Fibroblast of the conjunctiva (primary cell): Measurements from ENCODE around the gene TRAPPC2.
A peak's percentile ranks its signal among the peaks of the same experiment; 100 is the strongest.

ENCODE experiments used
- DNase-seq: peaks from one replicate; pipeline ENCODE4 v3.0.0-alpha.2; 2010; ENCODE audit warnings: low read depth

The TRAPPC2 gene

GRCh38 chrX:13669246-13669737, 65.1 kb downstream of the TRAPPC2 start:
- DNase-seq = peak; percentile 82

- DNase-seq = no peak
These were observed 66.5 kb downstream of the TRAPPC2 start for GRCh38 chrX:13667919-13668318.

- DNase-seq = no peak
These were observed 67.6 kb downstream of the TRAPPC2 start for GRCh38 chrX:13666836-13667235.

- DNase-seq = no peak
These were observed 70.4 kb downstream of the TRAPPC2 start for GRCh38 chrX:13664020-13664419.

- DNase-seq = peak; percentile 29
These were observed 72.0 kb downstream of the TRAPPC2 start for GRCh38 chrX:13662355-13662791.
